SK-N-SH (cell line): ENCODE data around the gene OR6C75. TPM values are rescaled to one million over a fixed set of nuclear protein-coding genes. Genes with fewer than 3 reads are reported as not detected.

Source experiments
- CTCF ChIA-PET: fragments of 300-600, 350-600 bp; formaldehyde crosslinking; extraction: SDS; loops from one replicate; lab custom pipeline; 2021; lab: Yijun Ruan, JAX
- POLR2A ChIA-PET: fragments of 350-600 bp; sonication (Branson Sonifier 250); formaldehyde crosslinking; extraction: SDS; loops from one replicate; lab custom pipeline; 2020; ENCODE audit warnings: antibody characterized with exemption, inconsistent platforms; lab: Yijun Ruan, JAX
- DNase-seq: peaks from one replicate; pipeline ENCODE4 v3.0.0; 2012
- H2AFZ ChIP-seq: fragments of 200-600 bp; sonication (generic); 2 replicates; pipeline ENCODE4 v1.8.1; 2016; ENCODE audit warnings: antibody characterized with exemption, mild to moderate bottlenecking, low read depth
- H3F3A ChIP-seq: fragments of 200-600 bp; sonication (generic); replicated peaks from 2 replicates; pipeline ENCODE3; 2016; ENCODE audit warnings: antibody characterized with exemption, mild to moderate bottlenecking; ENCODE audit not compliant: insufficient read depth
- H3K27ac ChIP-seq, 2 experiments: fragments of 200-500 bp in 1 of 2; fragments of 200-600 bp in 1 of 2; sonication (Bioruptor generic) in 1 of 2; sonication (generic), shearing (Covaris generic) in 1 of 2; 2 replicates each; pipeline versions ENCODE4 v1.5.1 to v1.6.1; 2014 to 2016; ENCODE audit warnings: low read depth in 2 of 2, inconsistent platforms in 1 of 2, low read length in 1 of 2, mild to moderate bottlenecking in 1 of 2, mixed read lengths in 1 of 2
- H3K27me3 ChIP-seq: fragments of 200-600 bp; sonication (generic), shearing (Covaris generic); 2 replicates; pipeline ENCODE4 v1.6.1; 2016; ENCODE audit warnings: mixed run types; ENCODE audit not compliant: insufficient read depth
- H3K36me3 ChIP-seq, 2 experiments: fragments of 200-500 bp in 1 of 2; fragments of 200-600 bp in 1 of 2; sonication (Bioruptor generic) in 1 of 2; sonication (generic) in 1 of 2; replicated peaks in 1 of 2; 2 replicates each; pipeline versions ENCODE3 to v1.5.1; 2014 to 2016; ENCODE audit warnings: low read length in 1 of 2, mild to moderate bottlenecking in 1 of 2; ENCODE audit not compliant: insufficient read depth in 2 of 2, control insufficient read depth in 1 of 2
- H3K4me1 ChIP-seq, 2 experiments: fragments of 200-500 bp in 1 of 2; fragments of 200-600 bp in 1 of 2; sonication (Bioruptor generic) in 1 of 2; sonication (generic), shearing (Covaris generic) in 1 of 2; 2 replicates each; pipeline versions ENCODE4 v1.5.1 to v1.6.1; 2014 to 2016; ENCODE audit warnings: low read depth in 1 of 2, low read length in 1 of 2, mixed run types in 1 of 2; ENCODE audit not compliant: insufficient read depth in 2 of 2, control insufficient read depth in 1 of 2
- H3K4me2 ChIP-seq: fragments of 200-600 bp; sonication (generic), shearing (Covaris generic); 2 replicates; pipeline ENCODE4 v1.6.1; 2017; ENCODE audit warnings: mixed run types
- H3K4me3 ChIP-seq, 2 experiments: fragments of 200-500 bp in 1 of 2; fragments of 200-600 bp in 1 of 2; sonication (Bioruptor generic) in 1 of 2; sonication (generic), shearing (Covaris generic) in 1 of 2; 2 replicates each; pipeline versions ENCODE4 v1.5.1 to v1.8.1; 2014 to 2016; ENCODE audit warnings: low read depth in 2 of 2, inconsistent platforms in 1 of 2, low read length in 1 of 2, mild to moderate bottlenecking in 1 of 2, mixed read lengths in 1 of 2, moderate library complexity in 1 of 2
- H3K79me2 ChIP-seq: fragments of 200-600 bp; sonication (generic); 2 replicates; pipeline ENCODE4 v1.8.1; 2017; ENCODE audit warnings: mild to moderate bottlenecking; ENCODE audit not compliant: insufficient read depth
- H3K9ac ChIP-seq: fragments of 200-600 bp; sonication (generic); 2 replicates; pipeline ENCODE4 v1.6.1; 2017; ENCODE audit warnings: mixed run types
- H3K9me2 ChIP-seq: fragments of 200-600 bp; sonication (generic); 2 replicates; pipeline ENCODE4 v1.6.1; 2017; ENCODE audit warnings: mixed run types
- H3K9me3 ChIP-seq: fragments of 200-600 bp; sonication (generic); 2 replicates; pipeline ENCODE4 v1.6.1; 2017; ENCODE audit warnings: mixed run types, mild to moderate bottlenecking, moderate library complexity
- H4K20me1 ChIP-seq: fragments of 200-600 bp; sonication (generic); 2 replicates; pipeline ENCODE4 v1.6.1; 2017; ENCODE audit warnings: mild to moderate bottlenecking, mixed run types; ENCODE audit not compliant: insufficient read depth
- CHD2 ChIP-seq: fragments of 150-350 bp; IDR thresholded peaks from 2 replicates; pipeline ENCODE4 v1.6.1; 2018; ENCODE audit warnings: low read length; ENCODE audit not compliant: partially characterized antibody
- ELF1 ChIP-seq: IDR thresholded peaks from 2 replicates; pipeline ENCODE4 v1.4.0; 2012
- EP300 ChIP-seq, 2 experiments: IDR thresholded peaks; 2 replicates each; pipeline versions ENCODE4 v1.4.0 to v1.6.1; 2012; ENCODE audit warnings: borderline replicate concordance in 1 of 2, low read depth in 1 of 2, low read length in 1 of 2
- NFIC ChIP-seq: IDR thresholded peaks from 2 replicates; pipeline ENCODE4 v1.4.0; 2012; ENCODE audit warnings: borderline replicate concordance
- RAD21 ChIP-seq: IDR thresholded peaks from 2 replicates; pipeline ENCODE4 v1.6.1; 2012; ENCODE audit warnings: mild to moderate bottlenecking, low read length
- RXRA ChIP-seq: IDR thresholded peaks from 2 replicates; pipeline ENCODE4 v1.4.0; 2012; ENCODE audit warnings: low read depth, mild to moderate bottlenecking, borderline replicate concordance
- SIN3A ChIP-seq: IDR thresholded peaks from 2 replicates; pipeline ENCODE4 v1.6.1; 2012; ENCODE audit warnings: low read depth, mild to moderate bottlenecking, low read length, moderate library complexity, borderline replicate concordance
- TCF12 ChIP-seq: IDR thresholded peaks from 2 replicates; pipeline ENCODE4 v1.4.0; 2012
- TEAD4 ChIP-seq: IDR thresholded peaks from 2 replicates; pipeline ENCODE4 v1.4.0; 2012; ENCODE audit warnings: mild to moderate bottlenecking, borderline replicate concordance; ENCODE audit not compliant: insufficient read depth
- YY1 ChIP-seq: IDR thresholded peaks from 2 replicates; pipeline ENCODE4 v1.4.0; 2012; ENCODE audit warnings: low read depth, mild to moderate bottlenecking
- WGBS: methylation state at CpG from one replicate; pipeline ENCODE4 v1.1.6; 2017; ENCODE audit warnings: low lambda C conversion rate; 5-methylcytosine and 5-hydroxymethylcytosine counted together
- polyA plus RNA-seq, 3 experiments: library from polyadenylated mRNA; depleted of rRNA; stranded (reverse); fragments of >200 nt; gene quantifications; 2 replicates each; pipeline ENCODE4 v1.2.3, GENCODE V29; 2012
- TF ChIP-seq, protein P1 (sequence below): fragments of 200-600 bp; sonication (generic); IDR thresholded peaks from 2 replicates; pipeline ENCODE4 v1.6.1; 2017; ENCODE audit warnings: antibody characterized with exemption, mild to moderate bottlenecking, moderate library complexity
- TF ChIP-seq, protein P2 (sequence below): IDR thresholded peaks from 2 replicates; pipeline ENCODE4 v1.6.1; 2012; ENCODE audit warnings: mild to moderate bottlenecking, low read depth, low read length, moderate library complexity
- TF ChIP-seq, protein P3 (sequence below): fragments of 150-350 bp; IDR thresholded peaks from 2 replicates; pipeline ENCODE4 v1.6.1; 2017; ENCODE audit warnings: antibody characterized with exemption, low read length, low read depth, borderline replicate concordance

The OR6C75 gene
- polyA plus RNA-seq, 1 of the 3 experiments (the other 2 are of a cell fraction): not detected

DNA sequence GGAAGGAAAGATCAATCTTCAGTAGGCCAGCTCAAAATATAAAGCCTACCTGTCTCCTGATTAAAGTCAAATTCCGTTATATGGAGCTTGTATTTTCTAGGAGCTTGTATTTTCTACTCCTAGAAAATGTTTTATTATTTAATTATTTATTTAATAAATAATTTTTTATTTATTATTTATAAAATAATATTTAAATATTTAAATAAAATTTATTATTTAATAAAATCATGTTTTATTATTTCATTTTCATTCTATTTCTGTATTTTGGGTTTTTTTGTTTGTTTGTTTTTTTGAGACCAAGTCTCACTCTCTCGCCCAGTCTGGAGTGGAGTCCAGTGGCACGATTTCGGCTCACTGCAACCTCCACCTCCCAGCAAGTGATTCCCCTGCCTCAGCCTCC lies 9.7 kb downstream of the OR6C75 start:
- Histone ChIP-seq H3K27ac (no peak overlapping the region), H3F3A (no peaks in the 10 kb centered on the region), H3K79me2 (no peaks in the 10 kb centered on the region), H3K4me1 (no peaks in the 10 kb centered on the region), H3K4me3 (no peak overlapping the region), H3K27me3 (no peaks in the 10 kb centered on the region), H3K9me3 (no peaks in the 10 kb centered on the region), H2AFZ (no peak overlapping the region), H3K9ac (no peak overlapping the region), H4K20me1 (no peaks in the 10 kb centered on the region), H3K36me3 (no peaks in the 10 kb centered on the region), H3K4me2 (no peak overlapping the region), H3K9me2 (no peaks in the 10 kb centered on the region)
- POLR2A ChIA-PET: no interaction called here
- DNase-seq: no peak
- CTCF ChIA-PET: no interaction called here
- WGBS: 6% methylated on average over 4 of the region's 4 CpGs
- TF ChIP-seq EP300 (IDR thresholded peaks at IDR 0.05; ENCODE audit: borderline replicate concordance in 1 of 2, low read depth in 1 of 2, low read length in 1 of 2): no peak
- TF ChIP-seq TCF12: no peak
- no peak for TF ChIP-seq NFIC
- TF ChIP-seq RAD21: no peak
- TF ChIP-seq, protein P1, sequence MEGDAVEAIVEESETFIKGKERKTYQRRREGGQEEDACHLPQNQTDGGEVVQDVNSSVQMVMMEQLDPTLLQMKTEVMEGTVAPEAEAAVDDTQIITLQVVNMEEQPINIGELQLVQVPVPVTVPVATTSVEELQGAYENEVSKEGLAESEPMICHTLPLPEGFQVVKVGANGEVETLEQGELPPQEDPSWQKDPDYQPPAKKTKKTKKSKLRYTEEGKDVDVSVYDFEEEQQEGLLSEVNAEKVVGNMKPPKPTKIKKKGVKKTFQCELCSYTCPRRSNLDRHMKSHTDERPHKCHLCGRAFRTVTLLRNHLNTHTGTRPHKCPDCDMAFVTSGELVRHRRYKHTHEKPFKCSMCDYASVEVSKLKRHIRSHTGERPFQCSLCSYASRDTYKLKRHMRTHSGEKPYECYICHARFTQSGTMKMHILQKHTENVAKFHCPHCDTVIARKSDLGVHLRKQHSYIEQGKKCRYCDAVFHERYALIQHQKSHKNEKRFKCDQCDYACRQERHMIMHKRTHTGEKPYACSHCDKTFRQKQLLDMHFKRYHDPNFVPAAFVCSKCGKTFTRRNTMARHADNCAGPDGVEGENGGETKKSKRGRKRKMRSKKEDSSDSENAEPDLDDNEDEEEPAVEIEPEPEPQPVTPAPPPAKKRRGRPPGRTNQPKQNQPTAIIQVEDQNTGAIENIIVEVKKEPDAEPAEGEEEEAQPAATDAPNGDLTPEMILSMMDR: no peak
- TF ChIP-seq, protein P2, sequence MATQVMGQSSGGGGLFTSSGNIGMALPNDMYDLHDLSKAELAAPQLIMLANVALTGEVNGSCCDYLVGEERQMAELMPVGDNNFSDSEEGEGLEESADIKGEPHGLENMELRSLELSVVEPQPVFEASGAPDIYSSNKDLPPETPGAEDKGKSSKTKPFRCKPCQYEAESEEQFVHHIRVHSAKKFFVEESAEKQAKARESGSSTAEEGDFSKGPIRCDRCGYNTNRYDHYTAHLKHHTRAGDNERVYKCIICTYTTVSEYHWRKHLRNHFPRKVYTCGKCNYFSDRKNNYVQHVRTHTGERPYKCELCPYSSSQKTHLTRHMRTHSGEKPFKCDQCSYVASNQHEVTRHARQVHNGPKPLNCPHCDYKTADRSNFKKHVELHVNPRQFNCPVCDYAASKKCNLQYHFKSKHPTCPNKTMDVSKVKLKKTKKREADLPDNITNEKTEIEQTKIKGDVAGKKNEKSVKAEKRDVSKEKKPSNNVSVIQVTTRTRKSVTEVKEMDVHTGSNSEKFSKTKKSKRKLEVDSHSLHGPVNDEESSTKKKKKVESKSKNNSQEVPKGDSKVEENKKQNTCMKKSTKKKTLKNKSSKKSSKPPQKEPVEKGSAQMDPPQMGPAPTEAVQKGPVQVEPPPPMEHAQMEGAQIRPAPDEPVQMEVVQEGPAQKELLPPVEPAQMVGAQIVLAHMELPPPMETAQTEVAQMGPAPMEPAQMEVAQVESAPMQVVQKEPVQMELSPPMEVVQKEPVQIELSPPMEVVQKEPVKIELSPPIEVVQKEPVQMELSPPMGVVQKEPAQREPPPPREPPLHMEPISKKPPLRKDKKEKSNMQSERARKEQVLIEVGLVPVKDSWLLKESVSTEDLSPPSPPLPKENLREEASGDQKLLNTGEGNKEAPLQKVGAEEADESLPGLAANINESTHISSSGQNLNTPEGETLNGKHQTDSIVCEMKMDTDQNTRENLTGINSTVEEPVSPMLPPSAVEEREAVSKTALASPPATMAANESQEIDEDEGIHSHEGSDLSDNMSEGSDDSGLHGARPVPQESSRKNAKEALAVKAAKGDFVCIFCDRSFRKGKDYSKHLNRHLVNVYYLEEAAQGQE: no peak
- TF ChIP-seq, protein P3, sequence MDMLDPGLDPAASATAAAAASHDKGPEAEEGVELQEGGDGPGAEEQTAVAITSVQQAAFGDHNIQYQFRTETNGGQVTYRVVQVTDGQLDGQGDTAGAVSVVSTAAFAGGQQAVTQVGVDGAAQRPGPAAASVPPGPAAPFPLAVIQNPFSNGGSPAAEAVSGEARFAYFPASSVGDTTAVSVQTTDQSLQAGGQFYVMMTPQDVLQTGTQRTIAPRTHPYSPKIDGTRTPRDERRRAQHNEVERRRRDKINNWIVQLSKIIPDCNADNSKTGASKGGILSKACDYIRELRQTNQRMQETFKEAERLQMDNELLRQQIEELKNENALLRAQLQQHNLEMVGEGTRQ: no peak
- TF ChIP-seq SIN3A: no peak
- TF ChIP-seq RXRA: no peak
- no peak for TF ChIP-seq CHD2
- no peak for TF ChIP-seq TEAD4
- TF ChIP-seq ELF1: no peak
- TF ChIP-seq YY1: no peak
- TF ChIP-seq, all 33 proteins: peak for 0
